Ovary (tissue), 9 donors: ENCODE results near the gene DCDC2C. TPM values are rescaled to one million over a fixed set of nuclear protein-coding genes. Genes with fewer than 3 reads are reported as not detected.

Experiments
- DNase-seq, 5 donors: peaks; one replicate each; pipeline ENCODE4 v3.0.0-alpha.2; 2019 to 2020
- H3K27ac ChIP-seq, 2 donors: fragments of 200-600 bp; one replicate each; pipeline versions ENCODE4 v1.5.1 to v1.8.0; 2019 to 2022
- H3K27me3 ChIP-seq: fragments of 200-600 bp; one replicate; pipeline ENCODE4 v1.8.0; 2022
- H3K36me3 ChIP-seq: fragments of 200-600 bp; sonication (generic); one replicate; pipeline ENCODE4 v1.5.1; 2019
- H3K4me1 ChIP-seq: one replicate; pipeline ENCODE4 v1.8.1; 2013; ENCODE audit warnings: mild to moderate bottlenecking, moderate library complexity; ENCODE audit not compliant: insufficient read depth
- H3K4me3 ChIP-seq: fragments of 200-600 bp; sonication (generic); one replicate; pipeline ENCODE4 v1.5.1; 2017
- H3K9me3 ChIP-seq, 2 donors: fragments of 200-600 bp in 1 of 2; sonication (generic) in 1 of 2; one replicate each; pipeline versions ENCODE4 v1.5.1 to v1.8.1; 2013 to 2019; ENCODE audit warnings: mild to moderate bottlenecking in 1 of 2, moderate library complexity in 1 of 2
- CTCF ChIP-seq, 3 donors: fragments of 450-650 bp in 2 of 3; fragments of 200-600 bp in 1 of 3; IDR thresholded peaks; one replicate each; pipeline versions ENCODE4 v1.5.1 to v1.8.0; 2016 to 2022; ENCODE audit warnings: antibody characterized with exemption in 3 of 3, mild to moderate bottlenecking in 1 of 3
- EP300 ChIP-seq: sonication (generic); formaldehyde crosslinking; IDR thresholded peaks from one replicate; pipeline ENCODE4 v1.6.1; 2017; ENCODE audit warnings: antibody characterized with exemption
- POLR2A ChIP-seq: fragments of 450-650 bp; IDR thresholded peaks from one replicate; pipeline ENCODE4 v1.6.1; 2017; ENCODE audit warnings: antibody characterized with exemption, mild to moderate bottlenecking, moderate library complexity
- WGBS, 3 donors: extraction: QIAGEN DNeasy Blood & Tissue Kit in 1 of 3; methylation state at CpG; one replicate each; pipeline versions ENCODE4 v1.1.5 to v1.1.7; 2013 to 2017; 5-methylcytosine and 5-hydroxymethylcytosine counted together
- intact Hi-C, 4 donors: fragments of 100-400 bp; cut with DNase I; formaldehyde crosslinking; loops; one replicate each; pipeline versions ENCODE4 v1.11.0 to v1.15.1; 2022 to 2023
- polyA plus RNA-seq, 2 donors: library from polyadenylated mRNA; stranded (reverse); fragments of 200-250 nt in 1 of 2; fragments of 350-450 nt in 1 of 2; fragmentation: Illumina TruSeq in 1 of 2; extraction: RNeasy Lipid Tissue Mini Kit (QIAGEN cat#74804) in 1 of 2; gene quantifications; one replicate each; pipeline ENCODE4 v1.2.3, GENCODE V29; 2013 to 2014
- total RNA-seq, 7 donors: library from RNA; depleted of rRNA in 2 of 7; stranded (reverse); fragments of >200 nt in 2 of 7; fragmentation: NEBNext Ultra II Directional in 3 of 7; extraction: Animal tissue kit (Norgen Biotek cat#: 25700) in 3 of 7; gene quantifications; one replicate each; pipeline versions ENCODE4 v1.1.0 to v1.2.4, GENCODE V29; 2016 to 2023
- donor health status: DM: no; HTN: no; CAD: no; lungs with moderate emphysema.
- donor health status: DM: no; HTN: no; CAD: no.
- donor health status: Bipolar disorder and iron deficiency.
- donor health status: DM: yes; HTN: yes; CAD: no.
- donor health status: DM: no; HTN: no; CAD: no.
- donor health status: DM: yes; HTN: yes; CAD: no.

DCDC2C gene
- total and polyA plus RNA-seq, 9 donors: 0.11 to 0.95 (median 0.42) TPM; not detected in 6

- Histone ChIP-seq H3K4me3 (no peak overlapping the region), H3K27me3 (no peaks in the 10 kb centered on the region), H3K27ac (no peak overlapping the region), H3K9me3 (no peaks in the 10 kb centered on the region), H3K4me1 (no peaks in the 10 kb centered on the region), H3K36me3 (no peaks in the 10 kb centered on the region)
- intact Hi-C loops: no loop called here
- WGBS, 3 donors: 62 to 67% (median 65%) methylated on average over 5 of the region's 5 CpGs
- TF ChIP-seq EP300: no peak
- no peak for TF ChIP-seq CTCF (IDR thresholded peaks at IDR 0.05)
- no peak for TF ChIP-seq POLR2A
- DNase-seq: no peak
Measured at GRCh38 chr2:3742743-3743508, 39.6 kb downstream of the DCDC2C start.

- Histone ChIP-seq H3K4me1 (no peaks in the 10 kb centered on the region), H3K27ac (no peak overlapping the region), H3K36me3 (no peaks in the 10 kb centered on the region), H3K27me3 (no peaks in the 10 kb centered on the region), H3K9me3 (no peaks in the 10 kb centered on the region), H3K4me3 (no peak overlapping the region)
- DNase-seq: no peak
- 93 to 95% (median 93%) methylated on average over 12 of the region's 12 CpGs for WGBS, 3 donors
- TF ChIP-seq EP300: no peak
- TF ChIP-seq POLR2A: no peak
- no peak for TF ChIP-seq CTCF (IDR thresholded peaks at IDR 0.05)
- intact Hi-C loops: no loop called here
Measured at GRCh38 chr2:3743951-3744555, 40.7 kb downstream of the DCDC2C start.

- intact Hi-C loops: no loop called here
- no peaks in the 10 kb centered on the region for H3K36me3 ChIP-seq
- no peak overlapping the region for H3K4me3 ChIP-seq
- H3K4me1 ChIP-seq: no peaks in the 10 kb centered on the region
- 71 to 79% (median 75%) methylated on average over 12 of the region's 12 CpGs for WGBS, 3 donors
- no peak for DNase-seq
- H3K27me3 ChIP-seq: no peaks in the 10 kb centered on the region
- no peaks in the 10 kb centered on the region for H3K9me3 ChIP-seq
- TF ChIP-seq CTCF (IDR thresholded peaks at IDR 0.05): no peak
- TF ChIP-seq EP300: no peak
- no peak for TF ChIP-seq POLR2A
- H3K27ac ChIP-seq: no peak overlapping the region
Measured at GRCh38 chr2:3745920-3746319, 42.5 kb downstream of the DCDC2C start.

GRCh38 chr2:3747032-3747654, 43.8 kb downstream of the DCDC2C start:
- no peaks in the 10 kb centered on the region for H3K36me3 ChIP-seq
- H3K4me1 ChIP-seq: no peaks in the 10 kb centered on the region
- no peaks in the 10 kb centered on the region for H3K9me3 ChIP-seq
- DNase-seq: no peak
- H3K4me3 ChIP-seq: no peak overlapping the region
- intact Hi-C loops: no loop called here
- WGBS, 3 donors: 93 to 95% (median 94%) methylated on average over 20 of the region's 20 CpGs
- no peaks in the 10 kb centered on the region for H3K27me3 ChIP-seq
- no peak overlapping the region for H3K27ac ChIP-seq
- TF ChIP-seq CTCF (IDR thresholded peaks at IDR 0.05): no peak
- no peak for TF ChIP-seq POLR2A
- no peak for TF ChIP-seq EP300
